CD4-positive, alpha-beta T cell treated with Interleukin-10 for 1 hour (primary cell): ENCODE results near the gene IFFO2.
"Not testable (repeated sequence)": the region's sequence is repeated elsewhere in the genome, so short reads cannot be mapped to it uniquely, and the experiment has no call there.

Experiments
- DNase-seq: peaks from one replicate; pipeline ENCODE4 v3.0.0-alpha.2; 2020

The IFFO2 gene

DNA sequence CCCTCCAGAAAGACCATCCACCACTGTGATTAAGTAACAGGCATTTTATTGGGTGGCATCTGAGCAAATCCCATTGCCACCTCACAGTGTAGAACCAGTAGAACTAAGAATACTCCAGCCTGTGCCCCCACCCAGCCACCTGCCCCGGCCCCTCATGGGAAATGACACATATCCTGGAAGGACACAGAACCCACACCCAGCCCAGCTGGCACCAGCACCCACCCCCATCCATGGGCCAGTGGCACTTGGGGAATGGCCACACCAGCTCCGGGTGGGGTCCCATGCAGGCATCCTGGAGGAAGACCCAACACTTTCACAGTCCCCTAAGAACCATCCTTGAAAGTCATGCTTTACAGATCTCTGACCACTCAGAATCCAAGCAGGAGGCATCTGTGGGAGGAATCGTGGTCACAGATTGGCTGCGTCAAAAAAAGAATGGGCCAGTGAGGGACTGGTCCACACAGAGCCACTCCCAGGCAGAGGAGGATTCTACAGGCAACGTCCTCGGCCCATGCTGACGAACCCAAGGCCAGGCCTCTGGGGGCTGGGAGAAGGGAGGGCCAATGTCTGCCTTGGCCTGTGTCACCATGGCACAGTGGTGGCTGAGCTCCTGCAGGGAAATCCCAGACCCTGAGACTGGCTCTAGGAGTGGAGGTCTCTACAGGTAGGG lies 84.9 kb downstream of the IFFO2 start:
- DNase-seq: no peak

GRCh38 chr1:18870957-18871356 lies 85.5 kb downstream of the IFFO2 start:
- no peak for DNase-seq

DNA sequence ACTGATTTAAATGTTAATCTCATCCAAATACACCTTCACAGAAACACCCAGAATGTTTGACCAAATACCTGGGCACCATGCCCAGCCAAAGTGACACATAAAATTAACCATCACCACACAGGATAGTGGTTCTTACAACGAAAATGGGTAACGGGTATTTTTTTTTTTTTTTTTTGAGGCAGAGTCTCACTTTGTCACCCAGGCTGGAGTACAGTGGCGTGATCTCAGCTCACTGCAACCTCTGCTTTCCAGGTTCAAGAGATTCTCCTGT lies 85.9 kb downstream of the IFFO2 start:
- DNase-seq: not testable (repeated sequence)

DNA sequence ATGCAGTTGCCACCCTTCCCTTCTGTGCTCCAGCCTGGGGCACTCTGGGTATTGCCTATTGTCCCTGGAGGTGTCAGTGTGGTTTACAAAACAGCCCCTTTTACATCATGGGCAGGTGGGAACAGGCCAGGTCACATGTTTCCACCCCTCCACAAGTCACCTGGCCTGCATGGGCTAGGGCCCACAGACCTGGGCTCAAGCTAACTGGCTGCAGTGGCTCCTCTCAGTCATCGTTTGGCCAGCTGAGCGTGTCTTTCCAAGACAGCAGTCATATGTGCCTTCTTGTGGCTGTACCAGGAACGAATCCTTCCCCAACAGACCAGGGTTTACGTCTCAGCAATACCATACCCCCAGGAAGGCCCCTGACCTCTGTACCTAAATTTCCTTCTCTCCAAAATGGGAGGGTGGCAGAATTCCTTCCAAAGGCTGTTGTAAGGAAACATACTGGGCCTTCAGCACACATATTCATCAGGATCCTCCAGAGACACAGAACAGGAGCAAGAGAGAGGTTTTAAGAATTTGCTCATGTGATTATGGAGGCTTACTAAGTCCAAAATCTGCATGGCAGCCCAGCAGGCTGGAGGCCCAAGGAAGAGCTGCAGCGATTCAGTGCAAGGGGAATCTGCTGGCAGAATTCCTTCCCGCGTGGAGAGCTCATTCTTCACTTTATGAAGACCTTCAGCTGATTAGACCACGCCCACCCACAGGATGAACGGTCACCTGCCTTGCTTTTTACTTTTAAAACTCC lies 86.5 kb downstream of the IFFO2 start:
- DNase-seq: no peak

- no peak for DNase-seq
Measured at GRCh38 chr1:18868801-18869424, 87.6 kb downstream of the IFFO2 start.

DNA sequence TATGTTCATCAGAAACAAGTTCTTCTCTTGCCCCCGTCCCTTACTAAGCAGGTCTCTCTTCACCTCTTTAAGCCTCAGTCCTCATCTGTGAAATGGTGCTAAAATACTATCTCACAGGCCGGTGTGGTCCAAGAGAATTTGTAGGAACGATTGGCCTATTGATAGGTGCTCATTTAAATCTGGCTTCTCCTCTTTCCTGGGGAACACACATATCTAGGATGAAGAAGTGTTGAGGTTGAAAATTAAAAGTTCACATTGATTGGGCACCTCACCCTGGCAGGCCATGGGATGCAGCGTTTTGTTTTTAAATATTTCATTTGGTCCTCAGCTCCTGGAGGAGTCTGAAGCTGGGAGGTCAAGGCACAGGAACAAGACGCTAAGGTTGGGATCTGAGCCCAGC lies 88.1 kb downstream of the IFFO2 start:
- no peak for DNase-seq

GRCh38 chr1:18866846-18867245 lies 89.6 kb downstream of the IFFO2 start:
- no peak for DNase-seq

GRCh38 chr1:18866314-18866713 lies 90.2 kb downstream of the IFFO2 start:
- no peak for DNase-seq

DNA sequence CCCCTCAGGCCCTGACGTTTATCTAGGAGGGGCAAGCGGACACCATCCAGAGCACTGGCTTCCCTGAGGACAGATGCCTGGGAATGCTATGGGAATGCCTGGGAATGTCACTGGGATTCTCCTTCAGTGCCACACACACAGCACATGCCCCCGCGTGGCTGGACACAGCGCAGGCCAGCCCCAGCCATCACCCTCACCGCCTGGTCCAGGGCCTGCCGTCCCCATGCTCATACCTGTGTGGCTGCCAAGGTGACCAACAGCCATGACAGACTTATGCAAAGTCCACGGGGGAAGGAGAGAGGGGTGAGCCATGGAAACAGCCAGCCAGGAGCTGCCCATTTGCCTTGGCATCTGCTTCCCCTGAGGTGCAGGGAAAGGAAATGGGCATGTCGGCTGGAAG lies 91.3 kb downstream of the IFFO2 start:
- DNase-seq: no peak

DNA sequence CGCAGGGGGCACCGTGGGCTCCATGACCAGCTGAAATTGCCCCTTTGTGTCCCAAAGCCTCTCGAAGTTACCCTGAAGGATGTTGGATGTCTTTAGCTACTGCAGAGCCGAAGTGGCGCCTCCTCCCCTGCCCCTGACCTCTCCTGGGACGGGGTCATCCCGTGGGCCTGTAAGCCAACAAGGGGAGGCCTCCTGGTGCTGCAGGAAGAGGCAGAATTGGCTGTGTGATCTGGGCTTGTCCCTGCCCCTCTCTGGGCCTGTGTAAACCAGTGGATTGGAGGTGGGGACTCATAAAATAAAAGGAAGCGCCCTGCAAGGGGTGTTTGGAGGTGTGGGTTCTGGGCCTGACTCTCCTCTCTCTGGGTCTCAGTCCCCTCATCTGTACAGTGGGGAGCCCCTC lies 94.9 kb downstream of the IFFO2 start:
- DNase-seq: no peak

GRCh38 chr1:18861082-18861481 lies 95.4 kb downstream of the IFFO2 start:
- DNase-seq: no peak

- DNase-seq: no peak
Measured at GRCh38 chr1:18859560-18859959, 96.9 kb downstream of the IFFO2 start, which contains the start of gene TAS1R2. TSS of gene TAS1R2 (minus strand) at chr1:18859660. CDS start at chr1:18859660, 0 bp downstream.

DNA sequence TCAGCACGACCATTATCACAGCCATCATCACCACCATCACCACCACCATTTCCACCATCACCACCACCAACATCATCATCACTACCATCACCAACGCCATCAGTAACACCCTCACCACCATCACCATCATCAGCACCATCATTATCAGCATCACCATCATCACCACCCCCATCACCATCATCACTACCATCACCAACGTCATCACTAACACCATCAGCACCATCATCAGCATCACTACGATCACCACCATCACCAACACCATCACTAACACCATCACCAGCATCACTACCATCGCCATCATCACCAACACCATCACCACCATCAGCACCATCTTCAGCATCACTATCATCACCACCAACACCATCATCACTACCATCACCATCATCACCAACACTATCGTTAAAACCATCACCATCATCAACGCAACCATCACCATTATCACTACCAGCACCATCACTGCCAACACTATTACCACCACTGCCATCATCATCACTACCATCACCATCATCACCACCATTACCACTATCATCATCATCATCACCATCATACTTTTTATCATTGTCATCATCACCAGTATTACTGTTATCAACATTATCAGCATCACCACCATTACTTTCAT lies 98.3 kb downstream of the IFFO2 start:
- no peak for DNase-seq

- DNase-seq: no peak
Measured at GRCh38 chr1:18856435-18856834, 100.0 kb downstream of the IFFO2 start.

DNA sequence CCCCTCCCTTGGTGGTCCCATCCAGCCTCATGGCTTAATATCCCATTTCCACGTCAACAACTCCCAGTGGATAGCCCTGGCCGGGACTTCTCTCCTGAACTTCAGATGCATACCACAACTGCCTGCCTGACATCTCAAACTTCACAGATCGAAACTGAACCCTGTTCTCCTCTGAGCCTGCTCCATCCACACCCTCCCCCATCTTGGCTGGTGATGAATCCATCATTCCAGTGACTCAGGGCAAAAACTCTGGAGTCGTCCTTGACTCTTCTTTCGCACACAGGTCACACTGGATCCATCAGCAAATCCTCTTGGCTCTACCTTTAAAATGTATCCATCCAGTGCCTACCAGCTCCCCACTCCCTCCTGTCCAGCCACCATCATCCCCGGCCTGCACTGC lies 100.9 kb downstream of the IFFO2 start:
- DNase-seq: no peak

DNA sequence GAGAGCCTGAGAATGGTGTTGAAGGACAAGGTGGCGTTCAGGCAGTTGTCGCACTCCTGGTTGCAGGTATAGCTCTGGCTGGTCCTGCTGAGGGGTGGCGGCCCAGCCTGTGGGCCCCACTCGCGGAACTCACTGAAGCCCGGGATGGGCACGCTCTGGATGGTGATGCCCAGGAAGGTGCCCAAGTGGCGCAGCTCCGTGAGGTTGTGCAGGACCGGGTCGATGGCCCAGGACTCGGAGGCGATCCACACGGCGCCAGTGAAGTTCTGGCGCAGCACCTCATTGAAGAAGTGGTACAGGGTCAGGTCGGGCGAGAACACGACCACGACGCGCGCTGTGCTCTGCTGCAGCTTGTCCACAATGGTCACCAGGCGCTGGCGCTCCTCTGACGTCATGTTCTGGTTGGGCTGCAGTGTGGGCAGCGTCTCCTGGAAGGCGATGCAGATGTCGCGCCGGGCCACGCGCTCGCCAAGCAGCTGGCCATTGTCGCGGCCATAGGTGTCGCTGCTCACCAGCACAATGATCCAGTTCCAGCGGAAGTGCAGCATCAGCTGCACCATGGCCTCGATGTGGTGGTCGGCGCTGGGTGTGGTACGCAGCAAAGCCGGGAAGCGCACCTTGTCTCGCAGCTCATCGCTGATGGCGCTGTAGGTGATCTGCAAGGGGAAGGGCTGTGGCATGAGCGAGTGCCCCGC lies 102.0 kb downstream of the IFFO2 start:
- no peak for DNase-seq
